Measurements from ENCODE around the gene ATXN1. TPM values are rescaled to one million over a fixed set of nuclear protein-coding genes. Genes with fewer than 3 reads are reported as not detected.

The ATXN1 gene
- total and polyA plus RNA-seq, 7 experiments from 2014 or later, result 1.5 to 82.7 (median 42.4) TPM

GRCh38 chr6:16667509-16667908, 93.8 kb downstream of the ATXN1 start:
- Mint-ChIP-seq H3K4me1 (peaks cover 17 to 45% (median 28%) of the 10 kb centered on the region in 7 donors), H3K27me3 (no peaks in the 10 kb centered on the region), H3K4me3 (no peak overlapping the region), H3K9me3 (peaks cover 0 to 6% (median 0%) of the 10 kb centered on the region in 11 donors), H3K27ac (no peak overlapping the region), H3K36me3 (peaks cover 4 to 46% (median 23%) of the 10 kb centered on the region in 5 donors)
- H3K4me1 ChIP-seq (ENCODE audit: control insufficient read depth in 2 of 2, insufficient read depth in 2 of 2, low read length in 2 of 2), result peaks cover 0 to 27% of the 10 kb centered on the region in 2 donors
- intact Hi-C loops (cut with micrococcal nuclease), result no loop called here
- DNase-seq (no peak), ATAC-seq (no peak)
- CTCF ChIA-PET, result no interaction called here
- no peaks in the 10 kb centered on the region for H3K27me3 ChIP-seq (ENCODE audit: control insufficient read depth in 2 of 2, insufficient read depth in 2 of 2, low read length in 2 of 2)
- no peak overlapping the region for H3K4me3 ChIP-seq (ENCODE audit: low read length)
- H3K9me3 ChIP-seq (ENCODE audit: control insufficient read depth in 2 of 3, low read length in 3 of 3), result no peaks in the 10 kb centered on the region
- H3K36me3 ChIP-seq (ENCODE audit: control insufficient read depth in 2 of 3, insufficient read depth in 3 of 3, low read length in 3 of 3), result no peaks in the 10 kb centered on the region
- POLR2A ChIA-PET, result no interaction called here
- no peak overlapping the region for H3K27ac ChIP-seq (ENCODE audit: low read depth, low read length)

GRCh38 chr6:16665992-16666391, 95.3 kb downstream of the ATXN1 start:
- Histone ChIP-seq H3K9me3 (ENCODE audit: control insufficient read depth in 2 of 3, low read length in 3 of 3) (no peaks in the 10 kb centered on the region), H3K27me3 (ENCODE audit: control insufficient read depth in 2 of 2, insufficient read depth in 2 of 2, low read length in 2 of 2) (no peaks in the 10 kb centered on the region), H3K36me3 (ENCODE audit: control insufficient read depth in 2 of 3, insufficient read depth in 3 of 3, low read length in 3 of 3) (no peaks in the 10 kb centered on the region), H3K27ac (ENCODE audit: low read depth, low read length) (no peak overlapping the region), H3K4me1 (ENCODE audit: control insufficient read depth in 2 of 2, insufficient read depth in 2 of 2, low read length in 2 of 2) (peaks cover 0 to 22% of the 10 kb centered on the region in 2 donors), H3K4me3 (ENCODE audit: low read length) (no peak overlapping the region)
- intact Hi-C loops (cut with micrococcal nuclease), result no loop called here
- no peak for DNase-seq
- CTCF ChIA-PET, result no interaction called here
- Mint-ChIP-seq H3K4me1 (peaks cover 13 to 33% (median 22%) of the 10 kb centered on the region in 7 donors), H3K9me3 (peaks cover 0 to 13% (median 4%) of the 10 kb centered on the region in 11 donors), H3K36me3 (peaks cover 4 to 53% (median 23%) of the 10 kb centered on the region in 5 donors), H3K27ac (no peak overlapping the region), H3K4me3 (no peak overlapping the region), H3K27me3 (no peaks in the 10 kb centered on the region)
- no peak for ATAC-seq
- POLR2A ChIA-PET, result no interaction called here

GRCh38 chr6:16665182-16665581, 96.1 kb downstream of the ATXN1 start:
- Mint-ChIP-seq H3K9me3 (peaks cover 0 to 13% (median 4%) of the 10 kb centered on the region in 11 donors), H3K36me3 (peaks cover 3 to 53% (median 23%) of the 10 kb centered on the region in 5 donors), H3K4me1 (peaks cover 11 to 28% (median 17%) of the 10 kb centered on the region in 7 donors), H3K27me3 (no peaks in the 10 kb centered on the region), H3K27ac (no peak overlapping the region), H3K4me3 (no peak overlapping the region)
- Histone ChIP-seq H3K4me1 (ENCODE audit: control insufficient read depth in 2 of 2, insufficient read depth in 2 of 2, low read length in 2 of 2) (peaks cover 0 to 18% of the 10 kb centered on the region in 2 donors), H3K4me3 (ENCODE audit: low read length) (no peak overlapping the region), H3K9me3 (ENCODE audit: control insufficient read depth in 2 of 3, low read length in 3 of 3) (no peaks in the 10 kb centered on the region), H3K27ac (ENCODE audit: low read depth, low read length) (no peak overlapping the region), H3K36me3 (ENCODE audit: control insufficient read depth in 2 of 3, insufficient read depth in 3 of 3, low read length in 3 of 3) (no peaks in the 10 kb centered on the region), H3K27me3 (ENCODE audit: control insufficient read depth in 2 of 2, insufficient read depth in 2 of 2, low read length in 2 of 2) (no peaks in the 10 kb centered on the region)
- ATAC-seq, result no peak
- no peak for DNase-seq
- CTCF ChIA-PET, result no interaction called here
- intact Hi-C loops (cut with micrococcal nuclease), result no loop called here
- POLR2A ChIA-PET, result no interaction called here

- Histone ChIP-seq H3K27ac (ENCODE audit: low read depth, low read length) (no peak overlapping the region), H3K36me3 (ENCODE audit: control insufficient read depth in 2 of 3, insufficient read depth in 3 of 3, low read length in 3 of 3) (no peaks in the 10 kb centered on the region), H3K27me3 (ENCODE audit: control insufficient read depth in 2 of 2, insufficient read depth in 2 of 2, low read length in 2 of 2) (no peaks in the 10 kb centered on the region), H3K4me1 (ENCODE audit: control insufficient read depth in 2 of 2, insufficient read depth in 2 of 2, low read length in 2 of 2) (peaks cover 0 to 18% of the 10 kb centered on the region in 2 donors), H3K9me3 (ENCODE audit: control insufficient read depth in 2 of 3, low read length in 3 of 3) (no peaks in the 10 kb centered on the region), H3K4me3 (ENCODE audit: low read length) (no peak overlapping the region)
- ChIA-PET POLR2A (interaction anchor here (0.6 kb wide), 1 partner anchor 19 kb away, joined by 6 read pairs; no protein-coding TSS in a partner anchor), CTCF (no interaction called here)
- no peaks in the 10 kb centered on the region for H3K27me3 Mint-ChIP-seq
- H3K36me3 Mint-ChIP-seq, result peaks cover 0 to 55% (median 20%) of the 10 kb centered on the region in 5 donors
- intact Hi-C loops (cut with micrococcal nuclease), result no loop called here
- H3K4me3 Mint-ChIP-seq, result no peak overlapping the region
- H3K27ac Mint-ChIP-seq, result no peak overlapping the region
- no peak for DNase-seq
- ATAC-seq, result no peak
- peaks cover 0 to 11% (median 4%) of the 10 kb centered on the region in 11 donors for H3K9me3 Mint-ChIP-seq
- H3K4me1 Mint-ChIP-seq, result peaks cover 4 to 29% (median 17%) of the 10 kb centered on the region in 7 donors
Measured at GRCh38 chr6:16663901-16664300, 97.4 kb downstream of the ATXN1 start.

GRCh38 chr6:16660157-16660497, 101.1 kb downstream of the ATXN1 start:
- ChIA-PET POLR2A (interaction anchor here (0.6 to 0.7 kb wide), 2 partner anchors 103 to 246 kb away, joined by 3 to 4 read pairs; no protein-coding TSS in a partner anchor), CTCF (no interaction called here)
- peak overlapping the region in 1 of 9 donors; percentile 85 for H3K27ac Mint-ChIP-seq
- H3K36me3 Mint-ChIP-seq, result peaks cover 0 to 48% (median 20%) of the 10 kb centered on the region in 5 donors
- H3K27me3 Mint-ChIP-seq, result no peaks in the 10 kb centered on the region
- H3K9me3 Mint-ChIP-seq, result peaks cover 0 to 10% (median 4%) of the 10 kb centered on the region in 11 donors
- Histone ChIP-seq H3K27me3 (ENCODE audit: control insufficient read depth in 2 of 2, insufficient read depth in 2 of 2, low read length in 2 of 2) (no peaks in the 10 kb centered on the region), H3K4me1 (ENCODE audit: control insufficient read depth in 2 of 2, insufficient read depth in 2 of 2, low read length in 2 of 2) (peaks cover 0 to 39% of the 10 kb centered on the region in 2 donors), H3K9me3 (ENCODE audit: control insufficient read depth in 2 of 3, low read length in 3 of 3) (no peaks in the 10 kb centered on the region), H3K36me3 (ENCODE audit: control insufficient read depth in 2 of 3, insufficient read depth in 3 of 3, low read length in 3 of 3) (peaks cover 0 to 1% (median 0%) of the 10 kb centered on the region in 3 experiments), H3K27ac (ENCODE audit: low read depth, low read length) (no peak overlapping the region), H3K4me3 (ENCODE audit: low read length) (no peak overlapping the region)
- intact Hi-C loops (cut with micrococcal nuclease), result loop anchor here in 1 of 2 donors (1.0 kb wide), 1 partner anchor 8 kb away; no protein-coding TSS in a partner anchor
- peak overlapping the region in 1 of 10 donors; percentile 51 for H3K4me3 Mint-ChIP-seq
- ATAC-seq, result no peak
- peaks cover 9 to 44% (median 26%) of the 10 kb centered on the region in 7 donors for H3K4me1 Mint-ChIP-seq
- DNase-seq, result no peak

- DNase-seq (no peak), ATAC-seq (no peak)
- POLR2A ChIA-PET, result interaction anchor here (0.6 to 0.7 kb wide), 2 partner anchors 103 to 246 kb away, joined by 3 to 4 read pairs; no protein-coding TSS in a partner anchor
- Histone ChIP-seq H3K4me1 (ENCODE audit: control insufficient read depth in 2 of 2, insufficient read depth in 2 of 2, low read length in 2 of 2) (peaks cover 0 to 42% of the 10 kb centered on the region in 2 donors), H3K36me3 (ENCODE audit: control insufficient read depth in 2 of 3, insufficient read depth in 3 of 3, low read length in 3 of 3) (peaks cover 0 to 4% (median 0%) of the 10 kb centered on the region in 3 experiments), H3K9me3 (ENCODE audit: control insufficient read depth in 2 of 3, low read length in 3 of 3) (no peaks in the 10 kb centered on the region), H3K27me3 (ENCODE audit: control insufficient read depth in 2 of 2, insufficient read depth in 2 of 2, low read length in 2 of 2) (no peaks in the 10 kb centered on the region), H3K27ac (ENCODE audit: low read depth, low read length) (no peak overlapping the region), H3K4me3 (ENCODE audit: low read length) (no peak overlapping the region)
- Mint-ChIP-seq H3K4me1 (peaks cover 9 to 50% (median 26%) of the 10 kb centered on the region in 7 donors), H3K4me3 (peak overlapping the region in 2 of 10 donors; percentile 2 to 71), H3K27ac (peak overlapping the region in 4 of 9 donors; percentile 3 to 85 (median 36)), H3K27me3 (no peaks in the 10 kb centered on the region), H3K36me3 (peaks cover 5 to 50% (median 21%) of the 10 kb centered on the region in 5 donors), H3K9me3 (peaks cover 0 to 10% (median 4%) of the 10 kb centered on the region in 11 donors)
- intact Hi-C loops (cut with micrococcal nuclease), result loop anchor here (1.0 to 10.0 kb wide), 4 partner anchors 7 to 145 kb away; partner anchors contain the start of gene ATXN1 (in 1 of the 2)
- CTCF ChIA-PET, result no interaction called here
Measured at GRCh38 chr6:16659466-16660156, 101.6 kb downstream of the ATXN1 start.
